Fibroblast of lung (primary cell): ENCODE measurements around the gene GRIN3B. TPM values are rescaled to one million over a fixed set of nuclear protein-coding genes. Genes with fewer than 3 reads are reported as not detected.

Experiments
- DNase-seq, 2 donors: peaks; one replicate each; pipeline versions ENCODE4 v3.0.0 to v3.0.0-alpha.2; 2010; ENCODE audit warnings: low read depth in 2 of 2
- H2AFZ ChIP-seq: 2 replicates; pipeline ENCODE4 v1.5.1; 2012; ENCODE audit warnings: low read length, control low read depth, inconsistent platforms
- H3K27ac ChIP-seq: 2 replicates; pipeline ENCODE4 v1.5.1; 2011; ENCODE audit warnings: low read length, control low read depth; ENCODE audit not compliant: insufficient read depth
- H3K27me3 ChIP-seq: 2 replicates; pipeline ENCODE4 v1.5.1; 2011; ENCODE audit warnings: mild to moderate bottlenecking, low read length; ENCODE audit not compliant: control insufficient read depth, insufficient read depth
- H3K36me3 ChIP-seq: 2 replicates; pipeline ENCODE4 v1.5.1; 2011; ENCODE audit warnings: low read length; ENCODE audit not compliant: control insufficient read depth, insufficient read depth
- H3K4me1 ChIP-seq: 2 replicates; pipeline ENCODE4 v1.5.1; 2011; ENCODE audit warnings: low read length; ENCODE audit not compliant: control insufficient read depth, insufficient read depth; ENCODE audit errors: extremely low read depth
- H3K4me2 ChIP-seq: 2 replicates; pipeline ENCODE4 v1.5.1; 2011; ENCODE audit warnings: low read length, control low read depth; ENCODE audit not compliant: insufficient read depth; ENCODE audit errors: extremely low read depth
- H3K4me3 ChIP-seq, 4 experiments: fragments of 200-600 bp in 1 of 4; sonication (generic) in 1 of 4; replicated peaks in 1 of 4; 2 replicates each; pipeline ENCODE4 v1.5.1; 2011 to 2016; ENCODE audit warnings: low read length in 4 of 4, low read depth in 3 of 4, mild to moderate bottlenecking in 3 of 4, control low read depth in 2 of 4, inconsistent platforms in 1 of 4, mixed read lengths in 1 of 4; ENCODE audit not compliant: insufficient read depth in 1 of 4; ENCODE audit errors: control extremely low read depth in 1 of 4
- H3K79me2 ChIP-seq: 2 replicates; pipeline ENCODE4 v1.5.1; 2012; ENCODE audit warnings: mild to moderate bottlenecking, low read length, inconsistent platforms; ENCODE audit not compliant: control insufficient read depth, insufficient read depth
- H3K9ac ChIP-seq: 2 replicates; pipeline ENCODE4 v1.5.1; 2011; ENCODE audit warnings: mild to moderate bottlenecking, low read length, control low read depth; ENCODE audit not compliant: insufficient read depth
- H3K9me3 ChIP-seq: 2 replicates; pipeline ENCODE4 v1.5.1; 2012; ENCODE audit warnings: low read depth, low read length; ENCODE audit not compliant: control insufficient read depth, insufficient read depth
- H4K20me1 ChIP-seq: 2 replicates; pipeline ENCODE4 v1.5.1; 2011; ENCODE audit warnings: low read length; ENCODE audit not compliant: control insufficient read depth, insufficient read depth; ENCODE audit errors: extremely low read depth
- EZH2 ChIP-seq: IDR thresholded peaks from 2 replicates; pipeline ENCODE4 v1.5.1; 2012; ENCODE audit warnings: low read length, control low read depth, mild to moderate bottlenecking; ENCODE audit errors: missing control alignments
- polyA plus RNA-seq, 2 donors: library from polyadenylated mRNA; depleted of rRNA in 1 of 2; stranded (reverse) in 1 of 2; unstranded in 1 of 2; fragments of >200 nt; gene quantifications; 2 replicates each; pipeline ENCODE4 v1.2.1, GENCODE V29; 2011 to 2012; ENCODE audit warnings: missing spikeins in 1 of 2
- total RNA-seq: library from RNA; depleted of rRNA; stranded (reverse); fragments of >200 nt; gene quantifications from 2 replicates; pipeline ENCODE4 v1.2.1, GENCODE V29; 2014
- TF ChIP-seq, protein P1 (sequence below), 2 donors: IDR thresholded peaks in 1 of 2; conservative IDR thresholded peaks in 1 of 2; 1 replicate in 1 of 2; 2 replicates in 1 of 2; pipeline ENCODE4 v1.5.1; 2011 to 2012; ENCODE audit warnings: low read length in 2 of 2, control low read depth in 1 of 2, inconsistent platforms in 1 of 2, low read depth in 1 of 2, mild to moderate bottlenecking in 1 of 2

GRIN3B gene
- total and polyA plus RNA-seq, 2 donors (not counting 1 experiment from before 2014, with no cell fraction given) = 0.12 to 0.66 TPM

- Histone ChIP-seq H3K27me3 (no peaks in the 10 kb centered on the region), H3K36me3 (peaks cover 15% of the 10 kb centered on the region), H3K9me3 (no peaks in the 10 kb centered on the region), H3K4me1 (peaks cover 26% of the 10 kb centered on the region), H4K20me1 (no peaks in the 10 kb centered on the region), H3K27ac (peak overlapping the region; percentile 44), H3K4me3 (peak overlapping the region in 1 of 4 experiments; percentile 17), H3K9ac (no peak overlapping the region), H2AFZ (no peak overlapping the region), H3K4me2 (peak overlapping the region; percentile 44), H3K79me2 (no peaks in the 10 kb centered on the region)
- no peak for TF ChIP-seq EZH2
- TF ChIP-seq, protein P1, sequence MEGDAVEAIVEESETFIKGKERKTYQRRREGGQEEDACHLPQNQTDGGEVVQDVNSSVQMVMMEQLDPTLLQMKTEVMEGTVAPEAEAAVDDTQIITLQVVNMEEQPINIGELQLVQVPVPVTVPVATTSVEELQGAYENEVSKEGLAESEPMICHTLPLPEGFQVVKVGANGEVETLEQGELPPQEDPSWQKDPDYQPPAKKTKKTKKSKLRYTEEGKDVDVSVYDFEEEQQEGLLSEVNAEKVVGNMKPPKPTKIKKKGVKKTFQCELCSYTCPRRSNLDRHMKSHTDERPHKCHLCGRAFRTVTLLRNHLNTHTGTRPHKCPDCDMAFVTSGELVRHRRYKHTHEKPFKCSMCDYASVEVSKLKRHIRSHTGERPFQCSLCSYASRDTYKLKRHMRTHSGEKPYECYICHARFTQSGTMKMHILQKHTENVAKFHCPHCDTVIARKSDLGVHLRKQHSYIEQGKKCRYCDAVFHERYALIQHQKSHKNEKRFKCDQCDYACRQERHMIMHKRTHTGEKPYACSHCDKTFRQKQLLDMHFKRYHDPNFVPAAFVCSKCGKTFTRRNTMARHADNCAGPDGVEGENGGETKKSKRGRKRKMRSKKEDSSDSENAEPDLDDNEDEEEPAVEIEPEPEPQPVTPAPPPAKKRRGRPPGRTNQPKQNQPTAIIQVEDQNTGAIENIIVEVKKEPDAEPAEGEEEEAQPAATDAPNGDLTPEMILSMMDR (conservative IDR thresholded peaks at IDR 0.05 in 1 of 2, IDR thresholded peaks at IDR 0.05 in 1 of 2; ENCODE audit: low read depth in 1 of 2, low read length in 2 of 2) = no peak
- DNase-seq = no peak
These were observed 41.8 kb downstream of the GRIN3B start for GRCh38 chr19:1041835-1042685.

GRCh38 chr19:1042689-1043511, 42.7 kb downstream of the GRIN3B start:
- H3K27ac ChIP-seq = peak overlapping the region; percentile 44
- H3K27me3 ChIP-seq = no peaks in the 10 kb centered on the region
- no peaks in the 10 kb centered on the region for H3K79me2 ChIP-seq
- H3K9me3 ChIP-seq = no peaks in the 10 kb centered on the region
- TF ChIP-seq, protein P1 (conservative IDR thresholded peaks at IDR 0.05 in 1 of 2, IDR thresholded peaks at IDR 0.05 in 1 of 2; ENCODE audit: low read depth in 1 of 2, low read length in 2 of 2) = no peak
- H3K4me2 ChIP-seq = no peak overlapping the region
- no peaks in the 10 kb centered on the region for H4K20me1 ChIP-seq
- DNase-seq = peak in 1 of 2 donors; percentile 22
- H3K4me1 ChIP-seq = peaks cover 23% of the 10 kb centered on the region
- H3K36me3 ChIP-seq = peaks cover 11% of the 10 kb centered on the region
- H3K9ac ChIP-seq = peak overlapping the region; percentile 7
- H2AFZ ChIP-seq = no peak overlapping the region
- no peak overlapping the region for H3K4me3 ChIP-seq

GRCh38 chr19:1045247-1045603, 45.0 kb downstream of the GRIN3B start:
- H3K9ac ChIP-seq = no peak overlapping the region
- H4K20me1 ChIP-seq = no peaks in the 10 kb centered on the region
- no peak for TF ChIP-seq EZH2
- TF ChIP-seq, protein P1 (conservative IDR thresholded peaks at IDR 0.05 in 1 of 2, IDR thresholded peaks at IDR 0.05 in 1 of 2; ENCODE audit: low read depth in 1 of 2, low read length in 2 of 2) = no peak
- DNase-seq = no peak
- H3K27ac ChIP-seq = no peak overlapping the region
- H2AFZ ChIP-seq = no peak overlapping the region
- peaks cover 21% of the 10 kb centered on the region for H3K4me1 ChIP-seq
- H3K27me3 ChIP-seq = no peaks in the 10 kb centered on the region
- H3K9me3 ChIP-seq = no peaks in the 10 kb centered on the region
- no peaks in the 10 kb centered on the region for H3K79me2 ChIP-seq
- no peak overlapping the region for H3K4me2 ChIP-seq
- peaks cover 2% of the 10 kb centered on the region for H3K36me3 ChIP-seq
- H3K4me3 ChIP-seq = no peak overlapping the region
